ENCODE data around the gene PCNT.

PCNT gene

GRCh38 chr21:46323710-46324389, at the start of gene PCNT, which contains the start of gene C21orf58:
PCNT (plus strand) TSS chr21:46324156; CDS start chr21:46324229, 73 bp downstream.
C21orf58 (minus strand) TSS chr21:46323870; CDS start chr21:46322738, 1,132 bp downstream.
- peak; percentile 99 for DNase-seq (ENCODE audit: low spot score)

GRCh38 chr21:46274797-46275390, 49.1 kb upstream of the PCNT start:
- DNase-seq (ENCODE audit: low spot score), result no peak

GRCh38 chr21:46284077-46284644, 39.8 kb upstream of the PCNT start:
- DNase-seq (ENCODE audit: low spot score), result no peak

- DNase-seq (ENCODE audit: low spot score), result no peak
These were observed 39.2 kb upstream of the PCNT start for GRCh38 chr21:46284733-46285132.

GRCh38 chr21:46285206-46285661, 38.7 kb upstream of the PCNT start, which contains the start of gene MCM3AP:
MCM3AP (minus strand) TSS chr21:46285611; CDS start chr21:46285286, 325 bp downstream.
- no peak for DNase-seq (ENCODE audit: low spot score)

GRCh38 chr21:46285761-46286647, 38.0 kb upstream of the PCNT start, which contains the start of gene YBEY:
YBEY (plus strand) TSS chr21:46286342; CDS start chr21:46286914, 572 bp downstream.
- peak; percentile 90 for DNase-seq (ENCODE audit: low spot score)

- DNase-seq (ENCODE audit: low spot score), result no peak
These were observed 37.3 kb upstream of the PCNT start for GRCh38 chr21:46286648-46287002.

- no peak for DNase-seq (ENCODE audit: low spot score)
These were observed 36.4 kb upstream of the PCNT start for GRCh38 chr21:46287541-46287940.

- no peak for DNase-seq (ENCODE audit: low spot score)
These were observed 34.2 kb upstream of the PCNT start for GRCh38 chr21:46289655-46290179.

GRCh38 chr21:46291561-46291960, 32.4 kb upstream of the PCNT start:
- DNase-seq (ENCODE audit: low spot score), result no peak

GRCh38 chr21:46294647-46295176, 29.2 kb upstream of the PCNT start:
- DNase-seq (ENCODE audit: low spot score), result no peak

GRCh38 chr21:46295177-46295770, 28.7 kb upstream of the PCNT start:
- DNase-seq (ENCODE audit: low spot score), result no peak

GRCh38 chr21:46295996-46296752, 27.8 kb upstream of the PCNT start:
- no peak for DNase-seq (ENCODE audit: low spot score)

GRCh38 chr21:46297338-46298271, 26.4 kb upstream of the PCNT start:
- no peak for DNase-seq (ENCODE audit: low spot score)

GRCh38 chr21:46299167-46299566, 24.8 kb upstream of the PCNT start:
- no peak for DNase-seq (ENCODE audit: low spot score)

GRCh38 chr21:46301759-46302158, 22.2 kb upstream of the PCNT start:
- no peak for DNase-seq (ENCODE audit: low spot score)

- DNase-seq (ENCODE audit: low spot score), result no peak
These were observed 19.5 kb upstream of the PCNT start for GRCh38 chr21:46304437-46304836.

GRCh38 chr21:46304955-46305354, 19.0 kb upstream of the PCNT start:
- no peak for DNase-seq (ENCODE audit: low spot score)

GRCh38 chr21:46307625-46308024, 16.3 kb upstream of the PCNT start:
- DNase-seq (ENCODE audit: low spot score), result no peak

Measured in LoVo (cell line).